NCI-H1436 (cell line): ENCODE data around the gene GUCA1A.
"Not testable (repeated sequence)": the region's sequence is repeated elsewhere in the genome, so short reads cannot be mapped to it uniquely, and the experiment has no call there.

Experiments used
- DNase-seq: peaks from one replicate; lab custom pipeline; 2025; lab: John Stamatoyannopoulos, UW

Gene GUCA1A

GRCh38 chr6:42147138-42147562 lies 26.0 kb upstream of the GUCA1A start:
- no peak for DNase-seq

DNA sequence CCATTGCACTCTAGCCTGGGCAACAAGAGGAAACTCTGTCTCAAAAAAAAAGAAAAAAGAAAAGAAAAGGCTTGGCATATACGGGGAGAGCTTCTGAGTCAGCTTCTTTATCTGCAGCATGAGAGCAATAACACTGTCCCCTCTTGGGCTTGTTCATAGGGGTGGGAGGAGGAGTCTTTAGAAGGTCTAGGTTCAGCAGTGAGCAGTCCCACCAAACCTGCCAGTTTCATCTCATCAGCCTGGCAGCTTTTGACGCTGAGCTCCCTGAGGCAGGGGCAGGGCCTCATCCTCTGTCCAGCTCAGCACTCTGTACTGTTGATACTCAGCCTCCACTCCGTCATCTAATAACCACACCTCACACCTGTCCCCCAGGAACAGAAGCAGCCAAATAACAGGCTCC lies 25.1 kb upstream of the GUCA1A start:
- DNase-seq, result no peak

- DNase-seq, result no peak
These were observed 22.9 kb upstream of the GUCA1A start for GRCh38 chr6:42150254-42150653.

DNA sequence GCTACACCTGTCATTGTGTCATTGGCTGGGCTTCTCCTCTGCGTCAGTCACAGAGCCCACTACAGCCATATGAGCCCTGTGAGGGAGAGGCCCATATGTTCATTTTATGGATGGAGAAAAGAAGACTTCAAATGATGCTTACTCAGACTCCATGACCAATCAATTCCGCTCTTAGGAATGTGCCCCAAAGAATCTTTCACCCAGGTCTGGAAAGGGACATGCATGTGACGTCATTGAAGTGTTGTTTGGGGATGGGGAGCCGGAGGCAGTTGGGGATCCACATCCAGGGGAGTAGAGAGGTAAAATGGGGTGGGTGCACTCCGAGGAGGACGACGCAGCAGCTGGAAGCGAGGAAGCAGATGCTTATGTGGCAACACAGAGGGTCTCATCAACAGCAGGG lies 21.1 kb upstream of the GUCA1A start:
- DNase-seq, result no peak

- DNase-seq, result not testable (repeated sequence)
These were observed 20.5 kb upstream of the GUCA1A start for GRCh38 chr6:42152528-42153213.

GRCh38 chr6:42153921-42154320 lies 19.2 kb upstream of the GUCA1A start:
- DNase-seq, result no peak

GRCh38 chr6:42154461-42155209 lies 18.5 kb upstream of the GUCA1A start:
- no peak for DNase-seq

DNA sequence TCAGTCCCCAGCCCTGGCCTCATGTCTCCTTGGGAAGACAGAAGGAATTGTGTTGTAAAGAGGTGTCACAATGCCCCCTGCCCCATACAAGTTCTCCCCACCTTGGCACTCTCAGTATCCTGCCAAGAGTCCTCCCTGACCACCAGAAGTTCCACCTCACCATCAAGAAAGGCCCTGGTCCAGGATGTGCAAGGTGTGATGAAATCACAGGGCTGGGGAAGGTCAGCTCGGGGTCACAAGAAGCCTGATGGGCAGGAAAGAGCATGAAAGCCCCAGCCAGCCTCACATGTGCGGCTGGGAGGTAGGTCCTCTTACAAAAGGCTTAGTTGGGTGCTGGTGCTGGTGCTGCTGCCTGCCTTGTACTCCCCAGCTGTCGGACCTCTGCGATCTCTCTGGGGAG lies 17.9 kb upstream of the GUCA1A start:
- DNase-seq, result no peak

GRCh38 chr6:42156638-42157037 lies 16.5 kb upstream of the GUCA1A start:
- DNase-seq, result no peak

- DNase-seq, result no peak
These were observed 15.2 kb upstream of the GUCA1A start for GRCh38 chr6:42158011-42158410.

DNA sequence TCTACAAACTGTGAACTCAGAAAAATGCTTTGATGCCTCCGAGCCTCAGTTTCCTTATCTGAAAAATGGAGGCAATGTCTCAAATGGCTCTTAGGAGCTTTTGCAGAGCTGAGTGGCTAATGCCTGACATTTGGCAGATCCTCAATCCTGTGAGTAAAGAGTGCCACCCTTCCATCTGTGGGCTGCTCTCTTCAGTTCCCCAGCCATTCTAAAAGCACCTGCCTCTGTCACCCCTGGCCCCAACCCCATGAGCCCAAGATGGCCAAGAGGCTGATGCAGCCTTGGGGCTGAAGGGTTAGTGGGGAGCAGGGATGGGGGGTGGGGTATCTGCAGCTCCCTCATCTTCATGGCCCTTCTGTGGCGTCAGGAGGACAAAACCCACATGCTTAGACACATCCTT lies 14.5 kb upstream of the GUCA1A start:
- no peak for DNase-seq

GRCh38 chr6:42159431-42160024 lies 13.6 kb upstream of the GUCA1A start:
- DNase-seq, result no peak

GRCh38 chr6:42162384-42162783 lies 10.8 kb upstream of the GUCA1A start:
- DNase-seq, result no peak

- DNase-seq, result no peak
These were observed 10.4 kb upstream of the GUCA1A start for GRCh38 chr6:42162812-42163211.

DNA sequence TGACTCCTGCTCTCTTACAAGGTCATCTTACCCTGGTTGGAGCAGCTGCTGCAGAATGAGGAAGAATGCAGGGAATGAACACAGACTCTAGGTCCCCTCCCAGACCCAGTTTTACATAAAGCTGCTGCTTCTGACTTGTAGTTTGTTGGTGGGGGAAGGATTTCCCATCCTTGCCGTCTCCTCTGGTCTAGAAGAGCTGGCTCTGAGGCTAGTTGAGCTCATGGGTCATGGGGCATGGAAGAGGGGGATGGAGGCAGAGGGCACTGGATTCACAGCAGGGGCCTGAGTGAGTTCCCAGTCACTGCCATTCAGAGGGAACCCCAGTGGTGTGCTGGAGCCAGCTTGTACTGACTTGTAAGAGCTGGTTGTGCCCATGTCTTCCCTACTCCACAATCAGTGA lies 9.2 kb upstream of the GUCA1A start:
- DNase-seq, result no peak

DNA sequence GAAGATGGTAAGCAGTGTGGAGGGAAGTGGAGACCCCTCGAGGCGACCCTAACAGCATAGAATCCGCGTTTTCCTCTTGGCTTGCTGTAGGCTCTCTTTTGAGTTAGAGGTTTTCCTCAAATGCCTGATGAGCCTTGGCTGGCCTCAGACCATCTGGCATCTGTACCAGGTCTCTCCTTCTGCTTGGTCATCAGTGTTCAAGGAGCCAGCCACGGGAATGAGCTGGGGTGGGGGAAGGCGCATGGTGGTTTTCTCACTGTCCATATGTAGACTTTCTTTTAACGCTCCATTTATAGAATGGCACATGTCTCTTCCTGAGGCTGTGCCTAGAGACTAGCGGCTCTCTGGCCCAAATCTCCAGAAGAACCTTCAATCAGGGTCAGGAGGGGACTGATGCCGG lies 8.1 kb upstream of the GUCA1A start:
- no peak for DNase-seq

DNA sequence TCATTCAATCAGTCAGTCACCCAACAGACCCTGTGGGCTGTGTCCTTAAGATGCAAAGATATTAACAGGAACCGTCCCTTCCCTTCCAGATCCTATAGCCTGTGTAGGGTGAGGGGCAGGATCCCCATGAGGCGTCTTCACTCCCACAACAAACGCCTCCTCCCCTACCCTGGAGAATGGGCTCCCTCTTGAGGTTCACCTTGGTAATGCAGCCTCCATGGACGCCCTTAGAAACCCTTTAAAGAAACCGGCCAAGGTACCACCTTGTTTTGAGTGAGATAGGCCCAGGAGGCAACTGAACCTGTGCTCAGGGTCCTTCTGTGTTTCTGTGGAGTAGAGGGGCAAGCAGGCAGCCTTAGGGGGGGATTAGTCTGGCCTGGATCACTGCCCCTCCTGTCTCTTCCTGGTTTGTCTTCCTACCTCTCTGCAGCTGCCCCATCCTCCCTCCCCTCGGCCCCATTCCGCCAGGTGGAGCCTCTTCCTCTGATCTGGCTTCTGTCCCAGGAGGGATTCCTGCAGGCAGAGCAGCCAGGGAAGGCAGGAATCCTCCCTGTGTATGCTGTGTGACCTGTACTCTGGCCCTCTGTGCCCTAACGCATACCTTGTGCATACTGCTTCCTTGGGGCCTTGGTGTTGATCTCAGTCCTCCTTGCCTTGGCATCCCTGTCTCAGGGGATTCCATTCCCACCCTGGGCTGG lies 6.6 kb upstream of the GUCA1A start:
- DNase-seq, result peak; percentile 69

DNA sequence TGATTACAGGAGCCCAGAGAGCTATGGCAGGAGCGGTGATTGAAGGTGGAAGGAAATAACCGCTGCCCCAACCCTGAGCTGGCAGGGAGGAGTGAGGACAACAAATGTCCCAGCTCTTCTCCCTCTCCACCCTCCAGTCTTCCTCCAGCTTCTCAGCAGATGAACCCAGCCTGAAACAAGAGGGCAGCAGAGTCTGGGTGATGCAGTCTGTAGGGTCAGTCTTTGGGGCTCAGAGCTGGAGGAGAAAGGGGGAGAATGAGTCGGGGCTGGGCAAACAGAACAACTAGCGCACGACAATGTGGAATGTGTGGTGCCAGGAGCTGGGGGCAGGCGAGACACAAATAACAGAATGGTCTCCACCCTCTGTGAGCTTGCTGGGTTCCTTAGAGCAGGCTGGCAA lies 4.5 kb upstream of the GUCA1A start:
- DNase-seq, result no peak

DNA sequence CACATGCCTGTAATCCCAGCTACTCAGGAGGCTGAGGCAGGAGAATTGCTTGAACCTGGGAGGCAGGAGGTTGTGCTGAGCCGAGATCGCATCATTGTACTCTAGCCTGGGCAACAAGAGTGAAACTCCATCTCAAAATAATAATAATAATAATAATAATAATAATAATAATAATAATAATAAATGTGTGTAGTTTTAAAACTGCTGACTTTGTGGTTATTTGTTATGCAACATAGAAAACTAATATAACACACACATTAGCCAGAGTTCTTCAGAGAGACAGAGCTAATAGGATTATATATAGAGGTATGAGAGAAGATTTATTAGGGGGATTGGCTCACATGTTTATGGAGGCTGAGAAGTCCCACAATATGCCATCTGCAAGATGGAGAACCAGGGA lies 3.4 kb upstream of the GUCA1A start:
- DNase-seq, result not testable (repeated sequence)

- no peak for DNase-seq
These were observed 1.2 kb upstream of the GUCA1A start for GRCh38 chr6:42171813-42172581.

GRCh38 chr6:42175860-42176259 lies 2.7 kb downstream of the GUCA1A start:
- no peak for DNase-seq

DNA sequence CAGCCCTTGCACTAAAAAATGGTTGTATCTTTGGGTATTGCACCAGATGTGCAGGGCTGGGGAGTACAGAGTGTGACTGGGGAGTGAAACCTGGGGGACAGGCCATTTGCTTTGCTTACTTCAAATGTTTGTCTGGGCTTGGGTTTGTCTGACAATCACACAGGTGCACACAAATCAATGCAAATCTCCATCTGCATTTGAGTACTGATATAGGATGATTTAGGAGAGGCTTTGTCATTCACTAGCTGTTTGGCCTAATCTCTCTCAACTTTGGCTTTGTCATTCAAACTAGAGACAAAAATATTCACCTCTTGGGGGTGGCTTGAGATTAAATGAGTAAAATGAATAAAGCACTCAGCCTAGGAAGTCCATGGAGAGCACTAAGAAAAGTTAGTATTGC lies 3.8 kb downstream of the GUCA1A start:
- DNase-seq, result no peak
